GM21447 (cell line): ENCODE data around the gene FGF16.
"Not testable (repeated sequence)": the region's sequence is repeated elsewhere in the genome, so short reads cannot be mapped to it uniquely, and the experiment has no call there.

ENCODE experiments used
- ATAC-seq: cut with Tn5 transposase; IDR thresholded peaks from one replicate; pipeline ENCODE4 v1.9.1; 2021; ENCODE audit not compliant: unreplicated experiment

Gene FGF16

DNA sequence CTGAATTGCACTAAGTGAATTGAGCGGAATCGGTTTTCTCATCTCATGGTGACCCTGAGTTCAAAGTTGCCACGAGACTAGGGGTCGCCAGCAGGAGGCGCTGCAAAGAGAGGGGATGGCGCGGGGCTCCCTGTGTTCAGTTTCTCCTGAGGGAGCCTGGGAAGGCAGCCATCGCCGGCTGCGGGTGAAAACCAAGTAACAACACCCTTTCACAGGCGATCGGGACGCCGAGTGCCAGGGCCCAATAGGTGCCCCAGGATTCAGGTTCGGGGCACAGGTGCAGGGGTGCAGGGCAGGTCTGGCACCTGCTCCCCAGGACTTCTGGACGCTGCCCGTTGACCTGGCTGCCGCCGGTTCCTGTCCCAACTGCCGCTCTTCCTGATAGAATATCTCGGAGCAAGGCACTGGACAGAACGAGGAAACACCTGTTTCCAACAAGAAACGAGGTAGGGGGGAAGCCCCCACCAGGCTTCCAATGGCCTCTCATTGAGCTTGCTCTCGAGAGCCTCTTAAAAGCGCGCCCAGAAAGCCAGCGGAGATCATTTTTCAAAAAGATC, 1.1 kb upstream of the FGF16 start:
- no peak for ATAC-seq

DNA sequence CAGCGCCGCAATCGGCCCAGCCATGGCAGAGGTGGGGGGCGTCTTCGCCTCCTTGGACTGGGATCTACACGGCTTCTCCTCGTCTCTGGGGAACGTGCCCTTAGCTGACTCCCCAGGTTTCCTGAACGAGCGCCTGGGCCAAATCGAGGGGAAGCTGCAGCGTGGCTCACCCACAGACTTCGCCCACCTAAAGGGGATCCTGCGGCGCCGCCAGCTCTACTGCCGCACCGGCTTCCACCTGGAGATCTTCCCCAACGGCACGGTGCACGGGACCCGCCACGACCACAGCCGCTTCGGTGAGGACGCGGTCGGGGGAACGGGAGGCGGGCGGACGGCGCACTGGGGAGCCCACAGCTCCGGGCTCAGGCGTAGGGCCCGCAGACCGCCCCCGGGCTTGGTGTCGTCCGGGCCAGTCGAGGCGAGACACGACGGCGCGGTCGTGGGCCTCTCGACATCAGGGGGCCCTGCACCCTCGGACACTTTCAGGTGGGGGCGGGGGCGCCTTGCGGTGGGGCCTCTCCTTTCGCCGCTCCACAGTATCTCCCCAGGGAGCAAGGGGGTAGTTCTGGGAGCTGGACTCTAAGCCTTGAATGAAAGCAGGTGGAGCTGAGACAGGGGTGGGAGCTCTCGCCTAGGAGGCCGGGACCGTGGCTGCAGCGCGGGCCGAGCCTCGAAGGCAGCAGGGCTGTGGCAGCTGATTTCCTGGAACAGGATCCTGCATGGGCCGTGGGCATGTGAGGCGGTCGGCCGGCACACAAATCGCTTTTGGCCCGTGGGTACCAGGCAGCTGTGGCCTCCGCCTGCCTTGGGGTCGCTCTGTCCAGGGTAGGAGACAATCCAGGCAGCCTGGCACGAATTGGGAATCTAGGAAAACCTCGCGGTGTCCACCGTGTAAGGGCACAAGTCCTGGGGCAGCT, 722 bp downstream of the FGF16 start:
- no peak for ATAC-seq

DNA sequence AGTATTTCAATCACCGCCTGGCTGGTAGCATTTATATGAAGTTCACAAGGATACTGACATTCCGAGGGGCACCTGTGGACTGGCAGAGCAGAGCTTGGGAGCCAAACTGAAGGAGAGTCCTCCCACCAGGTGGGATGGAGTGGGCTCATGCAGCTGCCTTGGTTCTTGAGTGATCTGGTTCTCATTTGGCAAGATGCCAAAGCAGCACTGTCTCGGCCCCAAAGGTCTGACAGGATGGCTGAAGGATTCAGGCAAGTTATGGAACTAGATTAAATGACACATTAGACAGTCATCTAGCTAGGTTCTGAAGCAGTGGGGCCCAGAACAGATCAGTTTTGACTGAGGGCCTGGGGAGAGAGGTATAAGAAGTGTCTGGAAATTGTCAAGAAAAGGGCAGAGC, 3.2 kb downstream of the FGF16 start:
- ATAC-seq: no peak

DNA sequence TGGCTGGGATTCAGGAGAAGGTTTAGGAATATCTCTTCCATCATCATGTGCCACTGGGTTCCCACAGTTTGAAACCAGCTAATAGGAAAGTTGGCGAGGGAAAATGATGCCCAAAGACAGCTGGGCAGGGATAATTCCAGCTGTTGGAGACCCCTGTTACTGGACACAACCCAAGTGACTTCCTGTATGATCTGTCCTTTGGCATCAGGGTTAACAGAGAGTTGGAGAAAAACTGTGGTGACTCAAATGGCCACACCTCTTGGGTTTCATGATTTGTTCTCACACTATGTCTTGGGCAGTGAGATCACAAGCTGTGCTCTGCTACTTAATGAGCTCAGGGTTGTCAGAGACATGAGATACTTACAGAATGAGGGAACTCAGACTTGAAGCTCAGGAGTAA, 3.8 kb downstream of the FGF16 start:
- no peak for ATAC-seq

DNA sequence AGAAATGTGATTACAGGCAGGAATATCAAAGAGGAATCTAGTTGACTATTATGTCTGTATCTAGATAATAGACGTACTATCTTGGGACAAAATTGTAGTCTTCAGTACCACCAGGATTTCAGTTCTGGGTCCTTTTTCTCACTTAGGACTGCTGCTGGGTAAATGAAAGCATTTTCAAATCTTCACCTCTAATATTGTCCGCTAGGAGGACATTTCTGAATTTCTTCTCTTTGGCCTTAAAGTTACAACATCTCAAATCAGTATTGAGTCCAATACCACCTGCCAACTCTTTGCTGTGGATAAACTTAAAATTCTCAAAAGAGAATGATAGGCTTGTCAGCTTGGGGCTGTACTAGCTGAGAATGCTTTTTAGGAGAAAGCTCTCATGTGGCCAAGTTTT, 6.0 kb downstream of the FGF16 start:
- ATAC-seq: no peak

DNA sequence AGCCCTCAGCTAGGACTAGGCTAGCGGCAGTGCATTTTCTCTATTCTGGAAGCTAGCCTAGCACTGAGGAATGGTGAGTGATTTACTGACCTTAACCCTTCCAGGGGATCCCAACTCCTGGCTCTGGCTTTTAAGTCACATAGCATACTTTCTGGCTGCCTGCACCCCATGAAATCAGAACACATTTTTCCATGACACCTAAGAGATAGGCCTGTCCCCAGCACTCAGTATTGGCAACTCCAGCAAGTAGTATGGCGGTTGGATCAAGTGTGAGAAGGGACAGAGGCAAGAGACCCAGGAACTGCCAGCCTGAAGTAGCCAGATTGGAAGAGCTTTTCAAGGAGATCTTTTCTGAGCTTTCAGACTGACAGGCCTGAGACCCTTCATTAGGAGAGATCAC, 8.2 kb downstream of the FGF16 start:
- ATAC-seq: no peak

DNA sequence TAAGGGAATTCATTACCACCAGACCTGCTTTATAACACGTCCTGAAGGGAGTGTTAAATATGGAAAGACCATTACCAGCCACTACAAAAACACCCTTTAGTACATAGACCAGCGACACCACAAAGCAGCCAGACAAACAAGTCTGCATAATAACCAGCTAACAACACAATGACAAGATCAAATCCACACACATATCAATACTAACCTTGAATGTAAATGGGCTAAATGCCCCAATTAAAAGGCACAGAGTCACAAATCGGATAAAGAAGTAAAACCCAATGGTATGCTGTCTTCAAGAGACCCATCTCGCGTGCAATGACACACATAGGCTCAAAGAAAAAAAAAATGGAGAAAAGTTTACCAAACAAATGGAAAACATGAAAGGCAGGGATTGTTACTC, 36.9 kb downstream of the FGF16 start:
- ATAC-seq: no peak

DNA sequence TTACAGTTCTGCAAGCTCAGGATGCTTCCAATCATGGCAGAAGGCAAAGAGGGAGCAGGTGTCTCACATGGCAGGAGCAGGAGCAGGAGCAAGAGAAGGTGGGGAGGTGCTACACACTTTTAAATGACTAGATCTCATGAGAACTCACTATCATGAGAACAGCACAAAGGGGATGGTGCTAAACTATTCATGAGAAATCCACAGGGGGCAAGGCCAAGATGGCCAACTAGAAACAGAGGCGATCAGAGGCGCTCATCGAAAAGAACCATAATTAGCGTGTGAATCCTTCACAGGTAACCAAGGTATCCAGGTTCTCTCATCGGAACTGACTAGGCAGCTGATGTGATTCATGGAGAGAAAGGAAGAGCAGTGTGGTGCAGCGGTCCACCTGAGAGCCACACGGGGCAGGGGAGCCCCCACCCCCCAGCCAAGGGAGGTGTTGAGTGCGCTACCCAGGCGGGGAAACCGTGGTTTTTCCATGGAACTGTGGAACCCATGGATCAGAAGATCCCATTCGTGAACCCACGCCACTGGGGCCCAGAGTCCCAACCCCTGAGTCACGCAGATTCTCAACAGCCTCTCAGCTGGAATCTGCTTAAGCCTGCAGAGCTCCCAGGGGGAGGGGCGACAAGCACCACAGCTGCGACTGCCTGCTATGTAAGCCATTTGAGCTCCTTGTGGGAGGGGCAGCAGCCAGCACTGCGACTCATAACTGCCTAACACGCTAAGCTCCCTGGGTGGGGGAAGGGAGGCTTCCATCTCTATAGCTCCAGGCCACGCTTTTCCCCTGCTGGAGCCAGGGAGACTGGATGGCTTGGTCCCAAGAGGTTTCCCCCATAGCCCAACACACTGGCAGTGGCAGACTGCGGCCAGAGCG, 46.7 kb downstream of the FGF16 start:
- ATAC-seq: no peak

DNA sequence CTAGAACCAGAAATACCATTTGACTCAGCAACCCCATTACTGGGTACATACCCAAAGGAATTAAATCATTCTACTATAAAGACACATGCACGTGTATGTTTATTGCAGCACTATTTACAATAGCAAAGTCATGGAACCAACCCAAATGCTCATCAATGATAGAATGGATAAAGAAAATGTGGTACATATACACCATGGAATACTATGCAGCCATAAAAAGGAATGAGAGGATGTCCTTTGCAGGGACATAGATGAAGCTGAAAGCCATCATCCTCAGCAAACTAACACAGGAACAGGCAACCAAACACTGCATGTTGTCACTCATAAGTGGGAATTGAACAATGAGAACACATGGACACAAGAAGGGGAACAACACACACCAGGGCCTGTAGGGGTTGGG, 53.0 kb downstream of the FGF16 start:
- ATAC-seq: not testable (repeated sequence)

DNA sequence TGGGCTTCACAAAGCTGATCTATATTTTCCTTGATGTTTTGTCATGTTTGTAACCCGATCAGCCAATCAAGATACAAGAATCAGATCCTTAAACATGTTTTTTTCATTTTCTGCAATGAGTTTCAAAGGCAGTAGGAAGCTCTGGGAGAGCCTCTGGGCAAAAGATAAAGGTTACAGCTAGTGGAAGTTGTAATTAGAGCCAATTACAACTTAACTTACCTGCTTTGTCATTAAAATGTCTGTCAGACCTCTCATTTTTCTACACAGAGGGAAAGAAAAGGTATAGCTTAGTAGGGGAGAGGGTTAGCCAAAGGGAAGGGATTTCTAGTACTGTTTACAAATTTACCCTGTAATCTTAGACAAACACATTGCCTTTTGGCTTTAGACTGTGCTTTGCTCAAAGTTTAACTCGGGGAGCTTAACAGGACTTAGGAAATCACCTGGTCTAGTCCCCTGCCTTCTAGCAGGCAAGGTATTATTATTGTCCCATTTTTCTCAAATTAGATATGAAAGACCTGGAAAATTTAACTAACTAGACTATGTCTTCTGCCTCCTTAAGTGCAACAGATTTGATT, 55.8 kb downstream of the FGF16 start:
- no peak for ATAC-seq

DNA sequence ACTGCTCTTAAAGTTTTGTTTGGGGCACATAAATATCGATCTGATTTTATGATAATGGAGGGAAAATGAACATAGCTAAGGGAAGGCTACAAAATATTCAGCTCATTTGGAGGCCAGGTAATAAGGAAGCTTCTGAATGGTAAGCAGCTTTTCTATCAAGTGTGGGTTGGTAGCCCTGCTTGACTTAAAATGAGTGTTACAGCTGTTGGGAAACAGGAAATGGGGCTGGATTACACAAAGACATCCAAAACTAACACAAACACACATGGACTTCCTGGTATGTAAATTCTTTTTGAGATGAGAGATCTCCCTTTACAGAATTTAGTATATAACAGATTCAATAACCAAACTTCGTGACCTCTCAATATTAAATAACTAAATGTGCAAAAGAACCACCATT, 58.0 kb downstream of the FGF16 start:
- ATAC-seq: no peak
